ENCODE measurements around the gene SPRR1A. TPM values are rescaled to one million over a fixed set of nuclear protein-coding genes. Genes with fewer than 3 reads are reported as not detected.

The SPRR1A gene
- total and polyA plus RNA-seq, 2 of the 4 experiments (the other 2 are of a cell fraction): not detected

DNA sequence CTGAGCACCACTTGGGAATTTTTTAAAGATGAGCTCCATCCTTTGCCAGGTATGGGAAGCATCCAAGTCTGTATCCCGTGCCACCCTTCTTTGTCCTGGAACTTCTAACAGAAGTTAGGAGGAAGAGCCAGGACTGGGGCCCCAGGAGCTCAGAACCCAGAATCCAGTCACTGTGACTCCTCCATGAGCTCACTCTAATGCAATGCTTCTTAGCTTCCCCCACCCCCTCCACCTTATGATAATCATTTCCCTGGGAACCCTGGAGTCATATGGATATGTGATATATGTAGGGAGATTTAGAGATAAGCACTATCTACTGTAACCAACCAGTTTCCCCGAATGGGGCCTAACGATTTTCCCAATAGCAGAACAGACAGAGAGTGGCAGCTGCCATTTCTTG lies 37.6 kb upstream of the SPRR1A start:
- Histone ChIP-seq H2BK5ac (ENCODE audit: low read depth, low read length, poor library complexity, severe bottlenecking) (no peak overlapping the region), H3K56ac (ENCODE audit: extremely low read depth, insufficient read depth, low read length) (no peak overlapping the region), H3K27me3 (ENCODE audit: control insufficient read depth, insufficient read depth, low read length) (no peaks in the 10 kb centered on the region), H2BK15ac (ENCODE audit: low read depth, low read length) (no peak overlapping the region), H3K4me2 (ENCODE audit: low read depth, low read length) (no peak overlapping the region), H3K9me3 (ENCODE audit: control insufficient read depth, insufficient read depth, low read length) (no peaks in the 10 kb centered on the region; the same call in 1 of the 2 replicates), H3K23ac (ENCODE audit: low read depth, low read length) (no peak overlapping the region), H3K79me1 (ENCODE audit: low read depth in 1 of 2, low read length in 2 of 2) (no peaks in the 10 kb centered on the region), H3K27ac (ENCODE audit: insufficient read depth, low read length) (no peak overlapping the region), H2AK5ac (ENCODE audit: low read depth, low read length) (no peak overlapping the region), H3K9me1 (ENCODE audit: insufficient read depth, low read length) (no peaks in the 10 kb centered on the region), H4K8ac (ENCODE audit: low read depth in 2 of 2, low read length in 2 of 2) (no peak overlapping the region), H4K91ac (ENCODE audit: insufficient read depth, low read depth, low read length) (no peak overlapping the region), H3K4me1 (ENCODE audit: control insufficient read depth, insufficient read depth, low read length) (no peaks in the 10 kb centered on the region), H2BK120ac (ENCODE audit: low read depth, low read length) (no peak overlapping the region), H3K4me3 (ENCODE audit: insufficient read depth, low read depth, low read length) (no peak overlapping the region), H3K9ac (ENCODE audit: low read depth, low read length) (no peak overlapping the region), H2BK20ac (ENCODE audit: low read depth, low read length) (no peak overlapping the region), H4K5ac (ENCODE audit: low read depth, low read length) (no peak overlapping the region), H3K14ac (replicated peaks; ENCODE audit: low read depth, low read length) (no peak overlapping the region), H2AK9ac (replicated peaks; ENCODE audit: low read depth, low read length, poor library complexity) (no peak overlapping the region), H3K18ac (ENCODE audit: low read depth, low read length) (no peak overlapping the region), H3K4ac (ENCODE audit: low read depth, low read length) (no peak overlapping the region), H4K20me1 (ENCODE audit: insufficient read depth, low read length) (no peaks in the 10 kb centered on the region), H2AFZ (replicated peaks; ENCODE audit: low read length, poor library complexity) (no peak overlapping the region), H3K36me3 (ENCODE audit: control insufficient read depth, insufficient read depth, low read length) (no peaks in the 10 kb centered on the region)
- no peak for TF ChIP-seq CHD1 (IDR thresholded peaks at IDR 0.05; ENCODE audit: low read depth, low read length)
- ChIA-PET CTCF (no interaction called here), POLR2A (ENCODE audit: unreplicated experiment) (no interaction called here)
- dilution Hi-C loops (cut with HindIII; ENCODE audit: low sequenced_read_pairs, unreplicated experiment): no loop called here
- no peak for DNase-seq
- no TSS peak for BruUV-seq (replicated peaks)
- in situ Hi-C loops (cut with MboI; ENCODE audit: low sequenced_read_pairs): no loop called here
- intact Hi-C loops (cut with micrococcal nuclease): no loop called here
- ATAC-seq (ENCODE audit: low read depth): no peak
- WGBS, 2 experiments (ENCODE audit: extremely low coverage in 2 of 2, insufficient read length in 1 of 2): no CpG with 5 or more reads among the region's 3 CpGs
